H1 (cell line): ENCODE data around the gene TEX38. TPM values are rescaled to one million over a fixed set of nuclear protein-coding genes. Genes with fewer than 3 reads are reported as not detected.

ENCODE experiments used
- CTCF ChIA-PET: fragments of 300-600 bp; sonication (Branson Sonifier 250); formaldehyde crosslinking; loops from one replicate; lab custom pipeline; 2021; ENCODE audit not compliant: partially characterized antibody; lab: Charles Lee
- POLR2A ChIA-PET: fragments of 300-600 bp; sonication (Branson Sonifier 250); formaldehyde crosslinking; loops from one replicate; lab custom pipeline; 2021; ENCODE audit warnings: inconsistent platforms; ENCODE audit not compliant: partially characterized antibody; lab: Charles Lee
- DNase-seq, 2 experiments: peaks; one replicate each; pipeline versions ENCODE4 v3.0.0 to v3.0.0-alpha.2; 2010 to 2022; ENCODE audit warnings: low spot score in 2 of 2, low read depth in 1 of 2, mixed read lengths in 1 of 2
- FAIRE-seq: peaks from 2 replicates; lab custom pipeline; 2011; peaks lifted over from hg19 to GRCh38; lab: Jason Lieb, UNC
- H2AFZ ChIP-seq: 2 replicates; pipeline ENCODE4 v1.8.1; 2012; ENCODE audit warnings: low read length, inconsistent platforms
- H2AK5ac ChIP-seq: 2 replicates; pipeline ENCODE4 v1.6.1; 2013; ENCODE audit warnings: low read depth, low read length
- H2BK120ac ChIP-seq: replicated peaks from 2 replicates; pipeline ENCODE3; 2013; ENCODE audit warnings: low read depth, low read length, inconsistent platforms
- H2BK12ac ChIP-seq: 2 replicates; pipeline ENCODE4 v1.6.1; 2013; ENCODE audit warnings: low read depth, low read length
- H2BK15ac ChIP-seq: 2 replicates; pipeline ENCODE4 v1.6.1; 2013; ENCODE audit warnings: low read length
- H2BK20ac ChIP-seq: 2 replicates; pipeline ENCODE4 v1.6.1; 2013; ENCODE audit warnings: low read length
- H2BK5ac ChIP-seq: 2 replicates; pipeline ENCODE4 v1.6.1; 2013; ENCODE audit warnings: low read depth, low read length
- H3K14ac ChIP-seq: 2 replicates; pipeline ENCODE4 v1.6.1; 2013; ENCODE audit warnings: inconsistent platforms; ENCODE audit not compliant: insufficient read length
- H3K18ac ChIP-seq: 2 replicates; pipeline ENCODE4 v1.6.1; 2013; ENCODE audit warnings: low read length; ENCODE audit errors: extremely low read depth
- H3K23ac ChIP-seq: 2 replicates; pipeline ENCODE4 v1.6.1; 2013; ENCODE audit warnings: inconsistent platforms; ENCODE audit not compliant: insufficient read length
- H3K23me2 ChIP-seq: 2 replicates; pipeline ENCODE4 v1.6.1; 2013; ENCODE audit warnings: low read depth, low read length
- H3K27ac ChIP-seq: 2 replicates; pipeline ENCODE4 v1.6.1; 2011; ENCODE audit warnings: low read depth, low read length, inconsistent platforms
- H3K27me3 ChIP-seq, 4 experiments: replicated peaks in 1 of 4; 1 replicate in 1 of 4; 2 replicates in 3 of 4; pipeline versions ENCODE4 v1.6.1 to v1.8.1; 2011 to 2013; ENCODE audit warnings: low read length in 3 of 4, mild to moderate bottlenecking in 3 of 4, inconsistent platforms in 2 of 4, mixed read lengths in 2 of 4, moderate library complexity in 1 of 4; ENCODE audit not compliant: control insufficient read depth in 3 of 4, insufficient read depth in 3 of 4; ENCODE audit errors: extremely low read depth in 1 of 4
- H3K36me3 ChIP-seq, 4 experiments: 2 replicates each; pipeline versions ENCODE4 v1.6.1 to v1.8.1; 2011 to 2013; ENCODE audit warnings: mild to moderate bottlenecking in 4 of 4, low read length in 3 of 4, moderate library complexity in 2 of 4, control low read depth in 1 of 4, inconsistent platforms in 1 of 4; ENCODE audit not compliant: insufficient read depth in 4 of 4, control insufficient read depth in 2 of 4
- H3K4ac ChIP-seq: replicated peaks from 2 replicates; pipeline ENCODE3; 2013; ENCODE audit warnings: low read length, low read depth, mixed read lengths, inconsistent platforms; ENCODE audit not compliant: insufficient read length
- H3K4me1 ChIP-seq, 4 experiments: replicated peaks in 1 of 4; 1 replicate in 1 of 4; 2 replicates in 3 of 4; pipeline versions ENCODE4 v1.6.1 to v1.8.1; 2011 to 2013; ENCODE audit warnings: low read length in 3 of 4, inconsistent platforms in 2 of 4, mixed read lengths in 1 of 4; ENCODE audit not compliant: insufficient read depth in 4 of 4, control insufficient read depth in 3 of 4
- H3K4me2 ChIP-seq, 2 experiments: 2 replicates each; pipeline versions ENCODE4 v1.6.1 to v1.8.1; 2011 to 2013; ENCODE audit warnings: low read depth in 2 of 2, low read length in 2 of 2, control low read depth in 1 of 2, inconsistent platforms in 1 of 2, mild to moderate bottlenecking in 1 of 2; ENCODE audit not compliant: insufficient read depth in 1 of 2
- H3K4me3 ChIP-seq, 4 experiments: fragments of 200-600, 300-600 bp in 1 of 4; sonication (generic), shearing (Covaris generic), sonication (Bioruptor Twin) in 1 of 4; 2 replicates each; pipeline versions ENCODE4 v1.5.1 to v1.8.1; 2011 to 2016; ENCODE audit warnings: low read length in 4 of 4, low read depth in 3 of 4, control low read depth in 2 of 4, inconsistent platforms in 2 of 4, mild to moderate bottlenecking in 2 of 4, mixed read lengths in 1 of 4, moderate library complexity in 1 of 4; ENCODE audit not compliant: insufficient read depth in 2 of 4; ENCODE audit errors: extremely low read depth in 1 of 4
- H3K56ac ChIP-seq: replicated peaks from 2 replicates; pipeline ENCODE3; 2013; ENCODE audit warnings: low read depth, mild to moderate bottlenecking, mixed read lengths, low read length, inconsistent platforms; ENCODE audit not compliant: insufficient read length
- H3K79me1 ChIP-seq: 2 replicates; pipeline ENCODE4 v1.6.1; 2013; ENCODE audit warnings: low read depth, low read length, control low read depth
- H3K79me2 ChIP-seq, 2 experiments: 2 replicates each; pipeline versions ENCODE4 v1.6.1 to v1.8.1; 2012 to 2013; ENCODE audit warnings: low read length in 2 of 2, mild to moderate bottlenecking in 2 of 2, inconsistent platforms in 1 of 2; ENCODE audit not compliant: insufficient read depth in 2 of 2, control insufficient read depth in 1 of 2
- H3K9ac ChIP-seq, 4 experiments: replicated peaks in 1 of 4; 1 replicate in 1 of 4; 2 replicates in 3 of 4; pipeline versions ENCODE4 v1.6.1 to v1.8.1; 2011 to 2013; ENCODE audit warnings: low read depth in 3 of 4, low read length in 3 of 4, control low read depth in 2 of 4, mild to moderate bottlenecking in 2 of 4, moderate library complexity in 2 of 4, inconsistent platforms in 1 of 4; ENCODE audit errors: extremely low read depth in 1 of 4
- H3K9me3 ChIP-seq, 2 experiments: 2 replicates each; pipeline versions ENCODE4 v1.6.1 to v1.8.1; 2012 to 2013; ENCODE audit warnings: mild to moderate bottlenecking in 2 of 2, moderate library complexity in 2 of 2, control low read depth in 1 of 2, inconsistent platforms in 1 of 2, low read depth in 1 of 2, low read length in 1 of 2, mixed read lengths in 1 of 2; ENCODE audit not compliant: insufficient read depth in 2 of 2
- H4K20me1 ChIP-seq, 2 experiments: replicated peaks in 1 of 2; 2 replicates each; pipeline versions ENCODE3 to v1.8.1; 2011 to 2013; ENCODE audit warnings: inconsistent platforms in 2 of 2, low read length in 2 of 2, mild to moderate bottlenecking in 1 of 2; ENCODE audit not compliant: insufficient read depth in 2 of 2, control insufficient read depth in 1 of 2
- H4K5ac ChIP-seq: 2 replicates; pipeline ENCODE4 v1.6.1; 2013; ENCODE audit warnings: low read length, low read depth, mixed read lengths, inconsistent platforms; ENCODE audit not compliant: insufficient read length
- H4K8ac ChIP-seq: 2 replicates; pipeline ENCODE4 v1.8.0; 2013; ENCODE audit warnings: mild to moderate bottlenecking, moderate library complexity, low read length, inconsistent platforms; ENCODE audit not compliant: insufficient read depth; ENCODE audit errors: extremely low read depth
- H4K91ac ChIP-seq: replicated peaks from 2 replicates; pipeline ENCODE3; 2013; ENCODE audit warnings: low read length, mixed read lengths, inconsistent platforms; ENCODE audit not compliant: insufficient read length
- CHD1 ChIP-seq: IDR thresholded peaks from 2 replicates; pipeline ENCODE4 v1.6.1; 2012; ENCODE audit warnings: low read depth, low read length, improper control_type of control experiment
- CHD2 ChIP-seq: IDR thresholded peaks from 2 replicates; pipeline ENCODE4 v1.6.1; 2012; ENCODE audit warnings: low read length, improper control_type of control experiment
- EGR1 ChIP-seq: IDR thresholded peaks from 2 replicates; pipeline ENCODE4 v1.6.1; 2011; ENCODE audit warnings: low read depth, low read length, borderline replicate concordance
- EZH2 ChIP-seq: fragments of 200-600 bp; sonication (generic); IDR thresholded peaks from 2 replicates; pipeline ENCODE4 v1.7.1; 2012; ENCODE audit warnings: low read depth, mild to moderate bottlenecking, moderate library complexity, low read length, inconsistent platforms; ENCODE audit not compliant: severe bottlenecking
- FOSL1 ChIP-seq: IDR thresholded peaks from 2 replicates; pipeline ENCODE4 v1.6.1; 2011; ENCODE audit warnings: mild to moderate bottlenecking, low read depth, low read length, moderate library complexity; ENCODE audit not compliant: insufficient read depth
- JUN ChIP-seq: IDR thresholded peaks from 2 replicates; pipeline ENCODE4 v1.6.1; 2011; ENCODE audit warnings: low read depth, mild to moderate bottlenecking, improper control_type of control experiment, low read length
- MAX ChIP-seq: IDR thresholded peaks from 2 replicates; pipeline ENCODE4 v1.6.1; 2012; ENCODE audit warnings: inconsistent platforms
- POLR2A ChIP-seq, 2 experiments: IDR thresholded peaks; 1 replicate in 1 of 2; 2 replicates in 1 of 2; pipeline ENCODE4 v1.6.1; 2011; ENCODE audit warnings: low read depth in 2 of 2, low read length in 2 of 2, mild to moderate bottlenecking in 2 of 2; ENCODE audit errors: control extremely low read depth in 1 of 2
- POLR2AphosphoS5 ChIP-seq: IDR thresholded peaks from 2 replicates; pipeline ENCODE4 v1.6.1; 2011; ENCODE audit warnings: low read depth, low read length
- POU5F1 ChIP-seq: IDR thresholded peaks from 2 replicates; pipeline ENCODE4 v1.6.1; 2011; ENCODE audit warnings: low read depth, mild to moderate bottlenecking, low read length, moderate library complexity
- RAD21 ChIP-seq, 2 experiments: IDR thresholded peaks in 1 of 2; conservative IDR thresholded peaks in 1 of 2; 2 replicates each; pipeline ENCODE4 v1.6.1; 2011; ENCODE audit warnings: low read depth in 2 of 2, low read length in 2 of 2, improper control_type of control experiment in 1 of 2, inconsistent platforms in 1 of 2, mild to moderate bottlenecking in 1 of 2, moderate library complexity in 1 of 2
- RXRA ChIP-seq: IDR thresholded peaks from 2 replicates; pipeline ENCODE4 v1.6.1; 2011; ENCODE audit warnings: low read depth, mild to moderate bottlenecking, low read length, moderate library complexity; ENCODE audit not compliant: insufficient read depth
- SRF ChIP-seq: IDR thresholded peaks from 2 replicates; pipeline ENCODE4 v1.6.1; 2011; ENCODE audit warnings: mild to moderate bottlenecking, low read depth, low read length, moderate library complexity
- TCF12 ChIP-seq: IDR thresholded peaks from 2 replicates; pipeline ENCODE4 v1.6.1; 2011; ENCODE audit warnings: low read depth, mild to moderate bottlenecking, low read length
- ZNF274 ChIP-seq: IDR thresholded peaks from 2 replicates; pipeline ENCODE4 v1.7.0; 2012; ENCODE audit warnings: low read length, borderline replicate concordance; ENCODE audit errors: extremely low read depth
- WGBS, 2 experiments: shearing (Covaris generic) in 1 of 2; methylation state at CpG; one replicate each; pipeline versions ENCODE4 v1.1.6 to v1.1.7; 2013 to 2015; ENCODE audit warnings: low lambda C conversion rate in 2 of 2, mixed read lengths in 2 of 2, inconsistent platforms in 1 of 2, low coverage in 1 of 2, missing lambda C conversion rate in 1 of 2; ENCODE audit not compliant: insufficient replicate concordance in 2 of 2, insufficient coverage in 1 of 2, insufficient read length in 1 of 2; ENCODE audit errors: extremely low coverage in 1 of 2, missing lambda C conversion rate in 1 of 2; 5-methylcytosine and 5-hydroxymethylcytosine counted together
- polyA plus RNA-seq, 7 experiments: library from polyadenylated mRNA; depleted of rRNA in 3 of 7; stranded (reverse) in 5 of 7; unstranded in 2 of 7; fragments of >200 nt in 5 of 7; fragments of 200-250 nt in 2 of 7; gene quantifications; 1 replicate in 5 of 7; 2 replicates in 1 of 7; 4 replicates in 1 of 7; pipeline versions ENCODE4 v1.2.1 to v1.2.3, GENCODE V29; 2011 to 2013; ENCODE audit warnings: missing spikeins in 2 of 7, mixed read lengths in 2 of 7
- total RNA-seq: library from RNA; stranded (reverse); fragmentation: NEBNext Ultra II Directional; extraction: Animal tissue kit (Norgen Biotek cat#: 25700); gene quantifications from 2 replicates; pipeline ENCODE4 v1.2.1, GENCODE V29; 2021

TEX38 gene
- total and polyA plus RNA-seq, 2 of the 8 experiments (the other 6 are each of a cell fraction or from before 2014, with no cell fraction given) = 0.33 TPM; not detected in 1

DNA sequence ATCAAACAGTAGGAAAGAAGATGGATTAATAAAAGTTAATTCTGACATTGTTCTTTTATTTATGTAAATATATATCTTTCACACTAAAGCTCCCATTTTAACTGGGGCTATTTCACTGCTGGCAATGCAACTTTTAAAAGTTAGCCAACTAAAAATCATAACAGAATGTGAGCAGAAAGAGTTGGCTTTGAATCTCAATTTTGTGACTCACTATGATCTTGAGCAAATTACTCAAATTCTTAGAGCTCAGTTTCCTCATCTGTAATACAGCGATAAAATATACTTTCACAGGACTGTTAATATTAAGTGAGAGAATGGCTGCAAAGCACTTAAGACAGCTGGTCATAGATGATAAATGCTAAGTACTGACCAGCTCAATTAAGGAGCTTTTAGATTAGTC is 36.5 kb downstream of the TEX38 start:
- ChIA-PET POLR2A (interaction anchor here (0.7 to 2.0 kb wide), 2 partner anchors 10 to 94 kb away, joined by 3 to 11 read pairs; partner anchors contain the start of gene EFCAB14), CTCF (interaction anchor here (0.7 to 1.1 kb wide), 2 partner anchors 18 to 680 kb away, joined by 3 read pairs; no protein-coding TSS in a partner anchor)
- H3K23ac ChIP-seq = no peak overlapping the region
- DNase-seq (no peak), FAIRE-seq (no peak)
- H3K9ac ChIP-seq = no peak overlapping the region
- H2BK120ac ChIP-seq = no peak overlapping the region
- no peak overlapping the region for H2AK5ac ChIP-seq
- H3K79me2 ChIP-seq = no peaks in the 10 kb centered on the region
- no peak overlapping the region for H3K14ac ChIP-seq
- no peak overlapping the region for H3K4me2 ChIP-seq
- H2BK5ac ChIP-seq = no peak overlapping the region
- no peak overlapping the region for H3K18ac ChIP-seq
- H3K23me2 ChIP-seq = no peaks in the 10 kb centered on the region
- H2AFZ ChIP-seq = no peak overlapping the region
- no peaks in the 10 kb centered on the region for H3K9me3 ChIP-seq
- no peaks in the 10 kb centered on the region; the same call in 1 of the 2 replicates for H3K79me1 ChIP-seq
- no peak overlapping the region for H4K5ac ChIP-seq
- no peak overlapping the region for H2BK12ac ChIP-seq
- H4K20me1 ChIP-seq = peaks cover 0 to 1% of the 10 kb centered on the region in 2 experiments
- H3K4me1 ChIP-seq = no peaks in the 10 kb centered on the region
- no peak overlapping the region for H2BK20ac ChIP-seq
- H4K91ac ChIP-seq = no peak overlapping the region
- no peak overlapping the region for H4K8ac ChIP-seq
- H3K4ac ChIP-seq = no peak overlapping the region
- whole genome bisulfite sequencing, 2 experiments = 93% methylated on average over 1 of the region's 1 CpG; no CpG with 5 or more reads in 1 of the 2 experiments
- H2BK15ac ChIP-seq = no peak overlapping the region
- no peak overlapping the region for H3K4me3 ChIP-seq
- peaks cover 5 to 42% (median 31%) of the 10 kb centered on the region in 4 experiments for H3K36me3 ChIP-seq
- H3K56ac ChIP-seq = no peak overlapping the region
- H3K27me3 ChIP-seq = no peaks in the 10 kb centered on the region
- H3K27ac ChIP-seq = no peak overlapping the region
- no peak for TF ChIP-seq RXRA
- TF ChIP-seq POU5F1 = no peak
- no peak for TF ChIP-seq CHD2
- TF ChIP-seq SRF = no peak
- TF ChIP-seq TCF12 = no peak
- TF ChIP-seq EZH2 = no peak
- no peak for TF ChIP-seq ZNF274
- no peak for TF ChIP-seq MAX
- TF ChIP-seq POLR2A (IDR thresholded peaks at IDR 0.05; ENCODE audit: control extremely low read depth in 1 of 2, low read depth in 2 of 2, low read length in 2 of 2) = no peak
- TF ChIP-seq JUN = no peak
- TF ChIP-seq CHD1 = no peak
- TF ChIP-seq POLR2AphosphoS5 = no peak
- no peak for TF ChIP-seq RAD21 (IDR thresholded peaks at IDR 0.05 in 1 of 2, conservative IDR thresholded peaks at IDR 0.05 in 1 of 2; ENCODE audit: low read depth in 2 of 2, low read length in 2 of 2)
- no peak for TF ChIP-seq EGR1
- no peak for TF ChIP-seq FOSL1
